ENCODE measurements around the gene SERPINC1.
"Not testable (repeated sequence)": the region's sequence is repeated elsewhere in the genome, so short reads cannot be mapped to it uniquely, and the experiment has no call there.

Gene SERPINC1

GRCh38 chr1:173862146-173862768, 54.9 kb downstream of the SERPINC1 start:
- peak in 1 of 2 experiments; percentile 40 for DNase-seq

GRCh38 chr1:173861731-173862145, 55.4 kb downstream of the SERPINC1 start:
- peak in 1 of 2 experiments; percentile 31 for DNase-seq

GRCh38 chr1:173860065-173860464, 57.1 kb downstream of the SERPINC1 start:
- no peak for DNase-seq

- DNase-seq: not testable (repeated sequence)
These were observed 57.6 kb downstream of the SERPINC1 start for GRCh38 chr1:173859547-173859946.

GRCh38 chr1:173857363-173857917, 59.7 kb downstream of the SERPINC1 start:
- no peak for DNase-seq

- no peak for DNase-seq
These were observed 60.2 kb downstream of the SERPINC1 start for GRCh38 chr1:173856903-173857302.

GRCh38 chr1:173856014-173856413, 61.1 kb downstream of the SERPINC1 start:
- no peak for DNase-seq

All from stimulated activated CD4-positive, alpha-beta T cell treated with anti-CD3 and anti-CD28 coated beads, Interleukin-4, amount 100 ng/mL, for 4 hours (primary cell).